IMR-90 (cell line): Measurements from ENCODE around the gene ZFYVE28. TPM values are rescaled to one million over a fixed set of nuclear protein-coding genes. Genes with fewer than 3 reads are reported as not detected.

ENCODE experiments used
- ATAC-seq: fragments of 200-7000 bp; cut with Tn5 transposase; 2 replicates; pipeline ENCODE4 v1.9.1; 2020; ENCODE audit warnings: low read depth, mild to moderate bottlenecking, moderate library complexity
- BruUV-seq: library from RNA; stranded (reverse); fragments of 400-500 nt; replicated peaks from 2 replicates; lab custom pipeline; 2021; lab: Mats Ljungman, UMichigan
- CTCF ChIA-PET: fragments of 300-600 bp; formaldehyde crosslinking; extraction: SDS; loops from one replicate; lab custom pipeline; 2021; ENCODE audit warnings: antibody characterized with exemption; lab: Yijun Ruan, JAX
- POLR2A ChIA-PET: fragments of 300-600 bp; sonication (Branson Sonifier 250); formaldehyde crosslinking; loops from one replicate; lab custom pipeline; 2022; ENCODE audit warnings: antibody characterized with exemption; ENCODE audit not compliant: unreplicated experiment; lab: Charles Lee
- DNase-seq: peaks from one replicate; pipeline ENCODE4 v3.0.0; 2013
- H2AFZ ChIP-seq: replicated peaks from 2 replicates; pipeline ENCODE3; 2013; ENCODE audit warnings: low read length, mild to moderate bottlenecking; ENCODE audit not compliant: poor library complexity
- H2AK5ac ChIP-seq: 2 replicates; pipeline ENCODE4 v1.6.1; 2013; ENCODE audit warnings: low read depth, low read length, inconsistent platforms
- H2AK9ac ChIP-seq: replicated peaks from 2 replicates; pipeline ENCODE3; 2013; ENCODE audit warnings: mild to moderate bottlenecking, low read depth, low read length, moderate library complexity; ENCODE audit not compliant: poor library complexity
- H2BK120ac ChIP-seq: 2 replicates; pipeline ENCODE4 v1.6.1; 2013; ENCODE audit warnings: low read depth, low read length, inconsistent platforms
- H2BK15ac ChIP-seq: 3 replicates; pipeline ENCODE4 v1.6.1; 2013; ENCODE audit warnings: low read depth, low read length, inconsistent platforms
- H2BK20ac ChIP-seq: 2 replicates; pipeline ENCODE4 v1.6.1; 2013; ENCODE audit warnings: low read depth, mild to moderate bottlenecking, inconsistent platforms, low read length, moderate library complexity
- H2BK5ac ChIP-seq: 2 replicates; pipeline ENCODE4 v1.6.1; 2013; ENCODE audit warnings: mild to moderate bottlenecking, low read depth, low read length, inconsistent platforms; ENCODE audit not compliant: poor library complexity, severe bottlenecking
- H3K14ac ChIP-seq: replicated peaks from 2 replicates; pipeline ENCODE4 v1.6.1; 2013; ENCODE audit warnings: low read depth, low read length, inconsistent platforms
- H3K18ac ChIP-seq: 2 replicates; pipeline ENCODE4 v1.6.1; 2013; ENCODE audit warnings: low read depth, low read length, control low read depth
- H3K23ac ChIP-seq: 2 replicates; pipeline ENCODE4 v1.6.1; 2013; ENCODE audit warnings: low read depth, low read length, inconsistent platforms
- H3K27ac ChIP-seq: 2 replicates; pipeline ENCODE4 v1.5.1; 2013; ENCODE audit warnings: mild to moderate bottlenecking, control low read depth, low read length; ENCODE audit not compliant: insufficient read depth
- H3K27me3 ChIP-seq: 2 replicates; pipeline ENCODE4 v1.6.1; 2013; ENCODE audit warnings: low read length; ENCODE audit not compliant: control insufficient read depth, insufficient read depth
- H3K36me3 ChIP-seq: 2 replicates; pipeline ENCODE4 v1.6.1; 2013; ENCODE audit warnings: low read length, mixed read lengths; ENCODE audit not compliant: control insufficient read depth, insufficient read depth
- H3K4ac ChIP-seq: 2 replicates; pipeline ENCODE4 v1.6.1; 2013; ENCODE audit warnings: low read depth, low read length, inconsistent platforms
- H3K4me1 ChIP-seq: 2 replicates; pipeline ENCODE4 v1.6.1; 2013; ENCODE audit warnings: low read length, mixed read lengths; ENCODE audit not compliant: control insufficient read depth, insufficient read depth
- H3K4me2 ChIP-seq: 2 replicates; pipeline ENCODE4 v1.6.1; 2013; ENCODE audit warnings: low read depth, mild to moderate bottlenecking, control low read depth, low read length, moderate library complexity
- H3K4me3 ChIP-seq: 2 replicates; pipeline ENCODE4 v1.5.1; 2013; ENCODE audit warnings: low read depth, mild to moderate bottlenecking, control low read depth, low read length, moderate library complexity; ENCODE audit not compliant: insufficient read depth
- H3K56ac ChIP-seq: 2 replicates; pipeline ENCODE4 v1.6.1; 2013; ENCODE audit warnings: low read length, inconsistent platforms; ENCODE audit not compliant: insufficient read depth; ENCODE audit errors: extremely low read depth
- H3K79me1 ChIP-seq, 2 experiments: 2 replicates each; pipeline ENCODE4 v1.6.1; 2013; ENCODE audit warnings: low read length in 2 of 2, inconsistent platforms in 1 of 2, low read depth in 1 of 2
- H3K9ac ChIP-seq: 2 replicates; pipeline ENCODE4 v1.6.1; 2013; ENCODE audit warnings: low read depth, low read length, control low read depth
- H3K9me1 ChIP-seq: 2 replicates; pipeline ENCODE4 v1.6.1; 2013; ENCODE audit warnings: low read length, inconsistent platforms; ENCODE audit not compliant: insufficient read depth
- H3K9me3 ChIP-seq: 2 replicates; pipeline ENCODE4 v1.6.1; 2013; ENCODE audit warnings: low read length; ENCODE audit not compliant: control insufficient read depth, insufficient read depth
- H4K20me1 ChIP-seq: 2 replicates; pipeline ENCODE4 v1.6.1; 2013; ENCODE audit warnings: low read length, inconsistent platforms; ENCODE audit not compliant: insufficient read depth
- H4K5ac ChIP-seq: 2 replicates; pipeline ENCODE4 v1.6.1; 2013; ENCODE audit warnings: mild to moderate bottlenecking, low read depth, low read length, control low read depth
- H4K8ac ChIP-seq, 2 experiments: 2 replicates each; pipeline ENCODE4 v1.6.1; 2013; ENCODE audit warnings: low read depth in 2 of 2, low read length in 2 of 2, control low read depth in 1 of 2, inconsistent platforms in 1 of 2
- H4K91ac ChIP-seq: 2 replicates; pipeline ENCODE4 v1.6.1; 2013; ENCODE audit warnings: low read depth, low read length, inconsistent platforms; ENCODE audit not compliant: insufficient read depth
- BHLHE40 ChIP-seq: fragments of 150-350 bp; IDR thresholded peaks from 2 replicates; pipeline ENCODE4 v1.6.1; 2016; ENCODE audit warnings: mild to moderate bottlenecking, low read depth, low read length
- CHD1 ChIP-seq: IDR thresholded peaks from 2 replicates; pipeline ENCODE4 v1.6.1; 2012; ENCODE audit warnings: low read depth, low read length, improper control_type of control experiment
- CTCF ChIP-seq: conservative IDR thresholded peaks from 2 replicates; pipeline ENCODE4 v1.5.1; 2012; ENCODE audit warnings: mild to moderate bottlenecking, low read depth, low read length, improper control_type of control experiment
- MXI1 ChIP-seq: IDR thresholded peaks from 2 replicates; pipeline ENCODE4 v1.6.1; 2012; ENCODE audit warnings: low read depth, mild to moderate bottlenecking, low read length, moderate library complexity, borderline replicate concordance
- NFE2L2 ChIP-seq: fragments of 150-350 bp; IDR thresholded peaks from 2 replicates; pipeline ENCODE4 v1.6.1; 2016; ENCODE audit warnings: low read depth, mild to moderate bottlenecking, low read length
- RCOR1 ChIP-seq: IDR thresholded peaks from 2 replicates; pipeline ENCODE4 v1.6.1; 2012; ENCODE audit warnings: mild to moderate bottlenecking, low read length, improper control_type of control experiment; ENCODE audit not compliant: insufficient replicate concordance
- SMC3 ChIP-seq: fragments of 150-350 bp; IDR thresholded peaks from 2 replicates; pipeline ENCODE4 v1.6.1; 2016; ENCODE audit warnings: low read depth, mild to moderate bottlenecking, antibody characterized with exemption, low read length, moderate library complexity
- WGBS, 2 experiments: methylation state at CpG; one replicate each; pipeline versions ENCODE4 v1.1.5 to v1.1.7; 2013; ENCODE audit warnings: missing lambda C conversion rate in 2 of 2; ENCODE audit not compliant: insufficient read length in 1 of 2; ENCODE audit errors: extremely low coverage in 2 of 2; 5-methylcytosine and 5-hydroxymethylcytosine counted together
- dilution Hi-C: fragments of 300-500 bp; cut with HindIII; formaldehyde crosslinking; loops from one replicate; pipeline ENCODE4 v1.14.3; 2018; ENCODE audit warnings: low sequenced_read_pairs; ENCODE audit not compliant: unreplicated experiment
- in situ Hi-C: fragments of 300-500 bp; cut with MboI; formaldehyde crosslinking; loops from 3 replicates; pipeline ENCODE4 v1.14.3; 2019; ENCODE audit warnings: low sequenced_read_pairs, inconsistent platforms, mixed read lengths
- intact Hi-C: fragments of 100-400 bp; cut with micrococcal nuclease; formaldehyde crosslinking; loops from 2 replicates; pipeline ENCODE4 v1.10.0; 2022
- polyA plus RNA-seq, 3 experiments: library from polyadenylated mRNA; depleted of rRNA; stranded (reverse); fragments of >200 nt; gene quantifications; 2 replicates each; pipeline ENCODE4 v1.2.3, GENCODE V29; 2012; ENCODE audit warnings: low replicate concordance in 1 of 3
- total RNA-seq: library from RNA; depleted of rRNA; stranded (reverse); fragments of >200 nt; gene quantifications from 2 replicates; pipeline ENCODE4 v1.2.3, GENCODE V29; 2012

The ZFYVE28 gene
- total and polyA plus RNA-seq, 2 of the 4 experiments (the other 2 are of a cell fraction), result 0.36 to 1.2 TPM

DNA sequence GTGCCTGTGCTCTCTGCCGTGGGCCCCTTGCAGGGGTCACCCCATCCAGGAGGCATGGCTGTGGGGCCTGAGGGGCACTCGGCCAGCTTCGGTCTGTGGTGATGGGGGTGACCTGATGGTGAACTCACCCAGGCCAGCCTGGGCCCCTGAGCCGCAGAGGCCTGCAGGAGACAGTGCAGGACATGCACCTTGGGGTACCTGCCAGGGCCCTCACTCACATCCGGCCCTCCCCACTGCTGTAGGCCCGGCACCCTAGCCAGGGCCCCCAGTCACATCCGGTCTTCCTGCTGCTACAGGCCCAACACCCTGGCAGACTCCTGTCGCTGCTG is 7.6 kb upstream of the ZFYVE28 start:
- 53% methylated on average over 3 of the region's 8 CpGs; no CpG with 5 or more reads in 1 of the 2 experiments for WGBS, 2 experiments
- DNase-seq, result no peak
- peaks cover 24% of the 10 kb centered on the region for H3K27me3 ChIP-seq
- no peak overlapping the region for H3K4ac ChIP-seq
- H2BK20ac ChIP-seq, result no peak overlapping the region
- H4K20me1 ChIP-seq, result peaks cover 7% of the 10 kb centered on the region
- dilution Hi-C loops (no loop called here), intact Hi-C loops (no loop called here), in situ Hi-C loops (no loop called here)
- H3K9me3 ChIP-seq, result peaks cover 4% of the 10 kb centered on the region; the same call in 1 of the 2 replicates
- POLR2A ChIA-PET, result no interaction called here
- no peak overlapping the region for H3K27ac ChIP-seq
- CTCF ChIA-PET, result no interaction called here
- no peak overlapping the region for H3K9ac ChIP-seq
- H3K14ac ChIP-seq, result no peak overlapping the region
- H3K4me2 ChIP-seq, result no peak overlapping the region
- no peak overlapping the region for H2AFZ ChIP-seq
- no peak overlapping the region for H2AK5ac ChIP-seq
- H3K9me1 ChIP-seq, result no peaks in the 10 kb centered on the region
- no peaks in the 10 kb centered on the region for H3K79me1 ChIP-seq
- no peak overlapping the region for H3K4me3 ChIP-seq
- H2BK5ac ChIP-seq, result no peak overlapping the region
- H2AK9ac ChIP-seq, result no peak overlapping the region
- H4K8ac ChIP-seq, result no peak overlapping the region
- H4K5ac ChIP-seq, result no peak overlapping the region
- H3K4me1 ChIP-seq, result no peaks in the 10 kb centered on the region
- no peak overlapping the region for H2BK120ac ChIP-seq
- no peak overlapping the region for H3K56ac ChIP-seq
- no peak for ATAC-seq
- no peak overlapping the region for H4K91ac ChIP-seq
- no peaks in the 10 kb centered on the region for H3K36me3 ChIP-seq
- no peak overlapping the region for H2BK15ac ChIP-seq
- BruUV-seq, result no TSS peak
- no peak overlapping the region for H3K23ac ChIP-seq
- TF ChIP-seq RCOR1 (no peak), BHLHE40 (no peak), MXI1 (no peak), SMC3 (no peak), CTCF (no peak), NFE2L2 (no peak), CHD1 (no peak)
- H3K18ac ChIP-seq, result no peak overlapping the region
